Breast epithelium (tissue), 3 donors: ENCODE results near the gene TSN.

ENCODE experiments used
- CTCF ChIP-seq, 3 donors: fragments of 450-650 bp; IDR thresholded peaks; one replicate each; pipeline ENCODE4 v1.5.1; 2016 to 2017; ENCODE audit warnings: antibody characterized with exemption in 3 of 3, mild to moderate bottlenecking in 3 of 3, moderate library complexity in 3 of 3
- POLR2A ChIP-seq: fragments of 450-650 bp; IDR thresholded peaks from one replicate; pipeline ENCODE4 v1.6.1; 2016; ENCODE audit warnings: antibody characterized with exemption, mild to moderate bottlenecking, moderate library complexity

GRCh38 chr2:121815216-121815615, 59.8 kb downstream of the TSN start:
- TF ChIP-seq POLR2A (no peak), CTCF (IDR thresholded peaks at IDR 0.05) (no peak)
